Gastroesophageal sphincter (tissue), 4 donors: Measurements from ENCODE around the gene FBLL1. TPM values are rescaled to one million over a fixed set of nuclear protein-coding genes. Genes with fewer than 3 reads are reported as not detected.
A peak's percentile ranks its signal among the peaks of the same experiment; 100 is the strongest.

Experiments
- ATAC-seq: fragments of 150-250 bp; one replicate; pipeline ENCODE4 v1.9.1; 2016; ENCODE audit warnings: mild to moderate bottlenecking, moderate library complexity
- H3K27ac ChIP-seq, 4 donors: fragments of 200-600 bp; sonication (generic) in 3 of 4; 1 replicate in 3 of 4; 2 replicates in 1 of 4; pipeline ENCODE4 v1.5.1; 2016 to 2019
- H3K27me3 ChIP-seq: fragments of 200-600 bp; sonication (generic); one replicate; pipeline ENCODE4 v1.5.1; 2019
- H3K36me3 ChIP-seq, 2 donors: fragments of 200-600 bp; sonication (generic); one replicate each; pipeline ENCODE4 v1.5.1; 2019; ENCODE audit warnings: control low read depth in 1 of 2
- H3K4me1 ChIP-seq, 3 donors: fragments of 200-600 bp; sonication (generic); 1 replicate in 2 of 3; 2 replicates in 1 of 3; pipeline ENCODE4 v1.5.1; 2016 to 2019; ENCODE audit warnings: control low read depth in 2 of 3
- H3K4me3 ChIP-seq, 2 donors: fragments of 200-600 bp; sonication (generic); one replicate each; pipeline ENCODE4 v1.5.1; 2019; ENCODE audit warnings: mild to moderate bottlenecking in 1 of 2, moderate library complexity in 1 of 2
- H3K9me3 ChIP-seq, 3 donors: fragments of 200-600 bp; sonication (generic); one replicate each; pipeline ENCODE4 v1.5.1; 2017 to 2019; ENCODE audit warnings: control low read depth in 2 of 3
- EP300 ChIP-seq: sonication (generic); formaldehyde crosslinking; IDR thresholded peaks from one replicate; pipeline ENCODE4 v1.6.1; 2017; ENCODE audit warnings: antibody characterized with exemption, mild to moderate bottlenecking
- POLR2A ChIP-seq, 2 donors: fragments of 450-650 bp; IDR thresholded peaks; one replicate each; pipeline ENCODE4 v1.6.1; 2017; ENCODE audit warnings: antibody characterized with exemption in 2 of 2, mild to moderate bottlenecking in 2 of 2, moderate library complexity in 1 of 2
- POLR2AphosphoS5 ChIP-seq: sonication (generic); formaldehyde crosslinking; IDR thresholded peaks from one replicate; pipeline ENCODE4 v1.6.1; 2017; ENCODE audit warnings: antibody characterized with exemption
- WGBS, 2 donors: methylation state at CpG; one replicate each; pipeline ENCODE4 v1.1.5; 2018; ENCODE audit warnings: low coverage in 1 of 2; 5-methylcytosine and 5-hydroxymethylcytosine counted together
- total RNA-seq, 4 donors: library from RNA; depleted of rRNA; stranded (reverse); fragments of >200 nt; gene quantifications; one replicate each; pipeline ENCODE4 v1.1.0, GENCODE V29; 2016
- TF ChIP-seq, protein P1 (sequence below), 4 experiments: fragments of 200-600 bp in 2 of 4; fragments of 450-650 bp in 2 of 4; sonication (generic) in 1 of 4; IDR thresholded peaks; one replicate each; pipeline ENCODE4 v1.5.1; 2017 to 2019; ENCODE audit warnings: antibody characterized with exemption in 4 of 4, mild to moderate bottlenecking in 2 of 4, moderate library complexity in 2 of 4

Gene FBLL1
- total RNA-seq, 4 donors from 2014 or later: 0.52 to 0.54 TPM; not detected in 2

DNA sequence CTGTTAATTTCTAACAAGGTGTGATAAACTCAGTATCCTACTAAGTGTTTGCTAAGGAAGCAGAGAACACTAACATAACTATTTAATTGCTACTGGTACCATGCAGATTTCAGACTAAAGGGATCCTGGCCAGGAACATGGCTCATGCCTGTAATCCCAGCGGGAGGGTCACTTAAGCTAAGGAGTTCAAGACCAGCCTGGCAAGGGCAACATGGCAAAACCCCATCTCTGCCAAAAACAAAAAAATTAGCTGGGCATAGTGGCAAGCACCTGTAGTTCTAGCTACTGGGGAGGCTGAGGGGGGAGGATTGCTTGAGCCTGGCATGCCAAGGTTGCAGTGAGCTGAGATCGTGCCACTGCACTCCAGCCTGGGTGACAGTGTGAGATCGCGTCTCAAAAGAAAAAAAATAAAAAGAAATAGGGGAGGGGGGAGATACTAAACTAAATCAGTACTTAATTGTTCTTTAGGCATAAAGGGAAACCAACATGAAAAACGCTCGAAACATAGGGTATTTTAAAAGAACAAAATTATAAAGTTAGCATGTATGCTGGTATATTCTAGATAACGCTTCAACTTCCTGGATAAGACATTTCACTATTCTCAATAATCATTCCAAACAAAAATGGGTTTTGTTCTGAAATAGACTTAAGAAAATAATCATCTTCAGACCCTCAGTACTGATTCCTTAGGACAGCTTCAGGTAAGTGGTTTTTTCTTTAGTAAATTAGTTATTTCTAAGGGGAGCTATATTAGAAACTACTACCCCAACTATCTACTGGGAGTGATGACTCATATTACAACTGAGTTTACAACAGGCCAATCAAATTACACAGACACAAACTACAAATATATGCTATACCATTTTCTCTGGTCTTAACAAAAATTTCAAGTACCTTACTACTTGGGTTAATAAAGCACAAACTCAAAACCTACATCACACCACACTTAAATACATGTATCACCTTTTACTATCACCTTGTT is 46.6 kb downstream of the FBLL1 start:
- Histone ChIP-seq H3K27ac (no peak overlapping the region), H3K27me3 (no peaks in the 10 kb centered on the region), H3K4me3 (no peak overlapping the region), H3K36me3 (no peaks in the 10 kb centered on the region), H3K9me3 (no peaks in the 10 kb centered on the region), H3K4me1 (peaks cover 0 to 61% (median 12%) of the 10 kb centered on the region in 3 donors)
- 85 to 87% methylated on average over 4 to 6 of the region's 7 CpGs for WGBS, 2 donors
- ATAC-seq: no peak
- TF ChIP-seq, protein P1, sequence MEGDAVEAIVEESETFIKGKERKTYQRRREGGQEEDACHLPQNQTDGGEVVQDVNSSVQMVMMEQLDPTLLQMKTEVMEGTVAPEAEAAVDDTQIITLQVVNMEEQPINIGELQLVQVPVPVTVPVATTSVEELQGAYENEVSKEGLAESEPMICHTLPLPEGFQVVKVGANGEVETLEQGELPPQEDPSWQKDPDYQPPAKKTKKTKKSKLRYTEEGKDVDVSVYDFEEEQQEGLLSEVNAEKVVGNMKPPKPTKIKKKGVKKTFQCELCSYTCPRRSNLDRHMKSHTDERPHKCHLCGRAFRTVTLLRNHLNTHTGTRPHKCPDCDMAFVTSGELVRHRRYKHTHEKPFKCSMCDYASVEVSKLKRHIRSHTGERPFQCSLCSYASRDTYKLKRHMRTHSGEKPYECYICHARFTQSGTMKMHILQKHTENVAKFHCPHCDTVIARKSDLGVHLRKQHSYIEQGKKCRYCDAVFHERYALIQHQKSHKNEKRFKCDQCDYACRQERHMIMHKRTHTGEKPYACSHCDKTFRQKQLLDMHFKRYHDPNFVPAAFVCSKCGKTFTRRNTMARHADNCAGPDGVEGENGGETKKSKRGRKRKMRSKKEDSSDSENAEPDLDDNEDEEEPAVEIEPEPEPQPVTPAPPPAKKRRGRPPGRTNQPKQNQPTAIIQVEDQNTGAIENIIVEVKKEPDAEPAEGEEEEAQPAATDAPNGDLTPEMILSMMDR (IDR thresholded peaks at IDR 0.05): no peak
- TF ChIP-seq POLR2AphosphoS5 (no peak), EP300 (no peak), POLR2A (IDR thresholded peaks at IDR 0.05) (no peak)

DNA sequence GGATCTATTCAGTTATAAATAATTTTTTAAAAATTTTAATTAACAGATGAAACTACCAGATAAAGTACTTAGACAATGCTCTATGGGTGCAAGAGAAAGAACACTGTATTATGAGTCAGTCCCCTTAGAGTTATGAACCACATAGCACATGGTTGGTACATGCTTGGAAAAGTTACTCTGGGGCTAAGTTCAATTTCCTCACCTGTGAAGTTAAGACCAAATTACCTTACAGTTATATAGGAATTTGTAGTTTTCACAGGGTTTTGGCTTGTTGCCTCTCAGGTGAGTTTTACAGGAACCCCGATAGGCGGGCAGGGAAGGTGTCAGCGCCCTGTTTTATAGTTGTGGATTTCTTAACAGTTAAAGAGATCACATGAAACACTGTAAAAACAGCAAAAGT is 48.9 kb downstream of the FBLL1 start:
- Histone ChIP-seq H3K36me3 (no peaks in the 10 kb centered on the region), H3K4me1 (peaks cover 0 to 46% (median 12%) of the 10 kb centered on the region in 3 donors), H3K27ac (peak overlapping the region in 3 of 4 donors; percentile 95 to 99 (median 95)), H3K27me3 (no peaks in the 10 kb centered on the region), H3K4me3 (peak overlapping the region; percentile 73 to 82), H3K9me3 (no peaks in the 10 kb centered on the region)
- no peak for ATAC-seq
- TF ChIP-seq POLR2A (IDR thresholded peaks at IDR 0.05) (no peak), EP300 (no peak), POLR2AphosphoS5 (no peak)
- TF ChIP-seq, protein P1 (IDR thresholded peaks at IDR 0.05): no peak
- WGBS, 2 donors: 24 to 29% methylated on average over 3 of the region's 3 CpGs

DNA sequence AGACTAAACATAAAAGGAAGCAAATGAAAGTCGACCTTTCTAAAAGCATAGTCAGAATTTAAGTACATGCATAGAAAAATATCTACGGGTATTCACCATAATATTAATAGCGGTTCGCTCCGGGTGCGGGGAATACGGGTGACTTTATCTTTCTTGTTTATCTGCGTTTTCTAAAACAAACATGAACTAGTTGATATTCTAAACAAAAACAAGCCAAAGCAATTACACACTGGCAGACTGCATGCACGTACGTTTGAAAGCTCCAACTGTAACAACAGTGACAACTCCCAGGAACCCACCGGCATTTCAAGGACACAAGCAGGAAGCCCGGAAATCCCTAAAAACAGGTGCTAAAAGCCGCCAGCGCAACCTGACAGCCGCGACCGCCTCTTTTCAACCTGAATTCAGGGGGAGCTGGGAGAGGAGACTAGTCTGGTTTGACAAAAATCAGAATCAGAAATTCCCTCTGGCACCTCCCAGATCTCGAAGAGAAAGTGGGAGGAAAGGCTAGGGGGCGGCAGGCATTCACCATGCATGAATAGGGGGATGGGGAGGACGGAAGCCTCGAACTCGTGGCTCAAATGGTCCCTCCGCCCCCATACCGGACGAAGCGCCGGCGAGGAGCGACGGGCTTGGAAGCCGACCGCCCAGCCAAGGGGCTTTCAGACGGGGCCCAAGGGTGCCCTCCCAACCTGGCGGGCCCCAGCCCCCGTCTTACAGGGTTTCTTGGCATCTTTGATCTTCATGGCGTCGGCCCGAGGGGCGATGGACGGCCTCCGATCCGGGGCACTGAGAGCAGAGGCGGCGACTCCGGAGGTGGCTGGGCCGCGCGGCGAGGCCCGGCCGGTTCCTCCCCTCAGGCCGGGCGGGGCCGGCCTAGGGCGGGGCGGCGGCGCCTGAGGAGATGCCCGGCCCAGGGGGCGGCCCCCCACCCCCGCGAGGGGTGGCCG is 49.7 kb downstream of the FBLL1 start, which contains the start of gene PANK3:
PANK3 (minus strand) TSS at position 831 of the 950 bp plus-strand sequence; CDS start at position 746, 85 bp downstream.
- WGBS, 2 donors: 0 to 1% methylated on average over 15 to 17 of the region's 63 CpGs

DNA sequence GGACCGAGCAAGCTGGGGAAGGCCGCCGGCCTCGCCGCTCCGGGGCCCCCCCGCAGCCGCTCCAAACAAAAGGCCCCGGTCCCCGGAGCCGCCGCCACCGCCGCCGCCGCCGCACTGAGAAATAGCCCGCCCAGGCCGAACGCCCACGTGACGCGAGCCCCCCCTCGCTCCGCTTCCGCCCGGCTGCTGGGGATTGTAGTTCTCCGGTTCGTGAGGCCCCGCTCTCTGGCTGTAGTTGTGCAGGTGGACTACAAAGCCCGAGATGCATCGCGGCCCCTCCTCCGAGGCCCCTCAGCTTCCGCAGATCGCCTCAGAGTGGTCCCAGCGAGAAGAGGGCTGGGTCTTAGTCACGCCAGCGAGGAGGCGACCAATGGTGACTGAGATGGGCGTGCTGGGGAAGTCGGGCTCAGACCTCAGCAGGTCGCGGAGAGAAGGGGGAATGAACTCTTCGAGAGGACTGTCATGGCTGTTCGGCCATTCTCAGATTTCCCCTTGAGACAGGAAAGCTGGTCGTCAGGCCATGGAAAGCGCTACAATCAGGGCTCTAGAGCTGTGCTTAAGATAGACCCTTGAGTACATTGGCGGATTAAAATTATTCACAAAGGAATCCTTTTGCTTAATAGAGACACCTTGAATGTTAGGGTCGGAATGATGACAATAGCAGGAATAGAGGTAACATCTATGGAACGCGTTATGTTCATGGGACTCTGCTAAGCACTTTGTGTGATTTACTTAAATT is 50.6 kb downstream of the FBLL1 start:
- Histone ChIP-seq H3K4me1 (peaks cover 0 to 44% (median 12%) of the 10 kb centered on the region in 3 donors), H3K27ac (peak overlapping the region; percentile 84 to 99 (median 95)), H3K36me3 (no peaks in the 10 kb centered on the region), H3K9me3 (no peaks in the 10 kb centered on the region), H3K4me3 (peak overlapping the region; percentile 73 to 82), H3K27me3 (no peaks in the 10 kb centered on the region)
- WGBS, 2 donors: 6% methylated on average over 8 of the region's 52 CpGs
- TF ChIP-seq POLR2A (IDR thresholded peaks at IDR 0.05) (peak; percentile 85 to 90), POLR2AphosphoS5 (peak; percentile 55)
- TF ChIP-seq, protein P1 (IDR thresholded peaks at IDR 0.05): no peak
- ATAC-seq: peak; percentile 99

More for the DNA sequence above, 49.7 kb downstream of the FBLL1 start, which contains the start of gene PANK3:
- peak; percentile 89 for ATAC-seq
- Histone ChIP-seq H3K36me3 (no peaks in the 10 kb centered on the region), H3K27ac (peak within 1 kb of the TSS; percentile 84 to 99 (median 95)), H3K4me1 (peaks cover 0 to 46% (median 12%) of the 10 kb centered on the region in 3 donors), H3K9me3 (no peaks in the 10 kb centered on the region), H3K4me3 (peak within 1 kb of the TSS; percentile 73 to 82), H3K27me3 (no peaks in the 10 kb centered on the region)
- no peak for TF ChIP-seq EP300
